Measurements from ENCODE around the gene ADAMTS15.
"Not testable (repeated sequence)": the region's sequence is repeated elsewhere in the genome, so short reads cannot be mapped to it uniquely, and the experiment has no call there.

ADAMTS15 gene

GRCh38 chr11:130438401-130439159 lies 9.9 kb upstream of the ADAMTS15 start:
- not testable (repeated sequence) for DNase-seq

- peak in 1 of 2 experiments; percentile 26 for DNase-seq
Observed at GRCh38 chr11:130439160-130439519, 9.3 kb upstream of the ADAMTS15 start.

DNA sequence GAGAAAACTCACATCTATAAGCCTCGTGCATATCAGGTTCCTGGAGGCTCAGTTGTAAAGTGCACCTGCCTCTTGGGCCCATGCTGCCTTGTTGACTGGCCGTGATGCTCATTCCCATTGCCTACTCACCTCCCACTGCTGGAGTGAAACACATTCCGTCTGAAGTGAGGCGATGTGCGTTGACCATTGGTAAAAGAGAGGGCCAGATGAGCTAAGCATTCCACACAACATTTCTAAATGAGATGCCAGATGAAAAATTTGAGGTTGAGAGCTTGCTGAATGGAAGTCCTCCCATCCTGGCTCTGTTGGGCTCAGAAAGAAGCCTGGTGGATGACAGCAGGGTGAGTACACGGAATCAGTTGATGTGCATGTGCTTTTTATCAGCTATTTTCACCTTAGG lies 8.6 kb upstream of the ADAMTS15 start:
- no peak for DNase-seq

DNA sequence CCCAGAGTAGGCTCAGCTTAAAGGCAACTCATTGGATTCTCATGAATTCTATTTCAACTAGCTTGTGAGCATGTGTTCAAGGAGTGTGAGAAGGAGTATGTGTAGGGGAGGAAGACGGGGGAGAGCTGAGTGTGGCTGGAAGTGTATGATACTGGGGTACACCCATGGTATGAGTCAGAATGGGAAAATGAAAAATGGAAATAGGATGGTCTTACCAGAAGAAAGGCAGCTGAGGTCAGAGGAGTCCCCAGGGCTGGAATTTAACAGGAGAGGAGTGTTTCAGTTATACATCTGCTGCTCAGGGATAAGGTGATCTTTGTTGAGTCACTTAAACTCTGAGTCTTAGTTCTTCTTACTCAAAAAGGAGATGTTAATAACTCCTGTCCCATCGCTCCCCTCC lies 6.7 kb upstream of the ADAMTS15 start:
- DNase-seq: no peak

- DNase-seq: no peak
Observed at GRCh38 chr11:130442737-130443136, 5.7 kb upstream of the ADAMTS15 start.

GRCh38 chr11:130445788-130446187 lies 2.7 kb upstream of the ADAMTS15 start:
- no peak for DNase-seq

GRCh38 chr11:130448039-130448415 lies 418 bp upstream of the ADAMTS15 start:
- DNase-seq: no peak

- DNase-seq: no peak
Observed at GRCh38 chr11:130449310-130449990, 1.0 kb downstream of the ADAMTS15 start.

DNA sequence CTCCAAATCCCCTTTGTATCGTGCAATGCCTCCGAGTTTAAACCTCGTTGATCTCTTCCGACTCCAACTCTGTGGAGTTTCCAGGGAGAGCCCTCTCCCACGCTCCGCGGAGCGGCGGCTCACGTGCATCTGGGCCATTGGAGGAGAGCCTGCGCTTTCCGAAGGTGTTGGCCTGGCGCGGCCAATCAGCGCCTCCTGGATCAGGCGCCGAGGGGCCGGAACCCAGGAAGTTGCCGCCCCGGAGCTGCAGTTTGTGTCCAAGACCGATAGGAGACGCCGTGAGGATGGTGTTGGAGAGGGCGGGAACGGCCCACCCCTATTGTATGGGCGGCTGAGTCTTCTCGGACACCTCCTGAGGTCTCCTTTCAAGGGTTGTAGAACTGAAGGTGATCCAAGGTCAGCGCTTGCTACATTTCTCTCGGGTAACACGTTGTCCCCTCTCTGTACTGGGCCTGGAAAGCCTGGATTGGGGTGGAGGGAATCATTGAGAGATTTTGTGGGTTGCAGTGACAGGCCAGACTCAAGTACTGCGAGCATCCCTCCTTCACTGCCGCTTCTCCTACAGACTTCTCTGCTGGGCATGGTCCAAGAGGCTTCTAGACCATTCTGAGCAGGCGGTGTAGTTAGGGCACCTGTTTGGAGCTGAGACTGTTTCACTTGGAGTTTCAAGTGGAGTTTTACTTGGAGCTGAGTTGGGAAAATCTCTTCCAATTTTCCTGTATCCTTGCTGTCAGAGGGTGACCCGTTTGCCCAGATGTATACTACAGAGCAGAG lies 1.7 kb downstream of the ADAMTS15 start:
- no peak for DNase-seq

- DNase-seq: no peak
Observed at GRCh38 chr11:130451231-130452019, 3.0 kb downstream of the ADAMTS15 start.

DNA sequence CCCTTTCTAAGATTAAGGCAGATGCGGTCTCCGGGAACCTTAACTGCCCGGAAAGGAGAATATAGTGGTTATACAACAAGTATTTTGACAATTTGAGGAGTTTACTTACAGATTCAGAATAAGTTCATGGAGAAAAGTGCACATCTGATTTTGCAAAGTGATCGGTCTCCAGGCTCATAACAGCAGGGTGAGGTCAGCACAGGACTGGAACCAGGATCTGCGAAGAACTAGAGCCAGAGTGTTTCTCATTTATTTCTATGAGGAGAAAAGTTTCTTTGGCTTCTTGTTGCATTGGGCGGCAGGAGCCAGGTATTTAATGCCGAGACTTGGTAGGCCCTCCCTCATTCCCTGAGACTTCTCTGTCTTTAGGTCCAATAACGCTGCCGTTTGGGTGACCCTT lies 3.7 kb downstream of the ADAMTS15 start:
- DNase-seq: no peak

- no peak for DNase-seq
Observed at GRCh38 chr11:130452940-130453339, 4.5 kb downstream of the ADAMTS15 start.

GRCh38 chr11:130454491-130455252 lies 6.2 kb downstream of the ADAMTS15 start:
- no peak for DNase-seq

DNA sequence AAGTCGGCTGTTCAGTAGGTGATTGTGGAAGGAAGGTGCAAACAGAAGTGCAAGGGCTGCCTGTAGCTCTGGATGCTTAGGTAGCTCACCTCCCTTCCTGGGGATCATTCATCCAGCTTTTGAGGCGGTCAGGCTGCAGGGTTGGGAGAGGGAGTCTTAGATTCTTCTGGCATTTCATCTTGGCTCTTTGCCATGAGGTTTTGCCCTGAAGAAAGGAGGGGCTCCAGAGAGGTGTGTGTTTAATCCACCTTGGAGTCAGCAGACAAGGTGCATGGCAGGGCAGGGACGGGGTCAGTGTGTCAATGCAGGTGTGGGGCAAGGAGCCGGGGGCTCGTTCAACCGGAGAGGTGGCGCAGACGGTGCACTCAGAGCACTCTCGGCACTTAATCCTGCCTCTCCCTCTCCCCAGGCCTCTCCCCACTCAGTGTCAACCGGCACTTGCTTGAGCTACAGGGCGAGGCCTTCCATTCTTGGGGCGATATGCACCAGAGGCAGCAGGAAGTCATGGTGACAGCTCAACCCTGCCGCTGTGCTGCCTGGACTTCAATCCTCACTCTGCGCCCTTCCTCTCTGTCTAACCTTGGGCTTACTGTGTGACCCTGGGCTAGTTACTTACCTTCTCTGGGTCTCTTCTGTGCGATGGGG lies 7.2 kb downstream of the ADAMTS15 start:
- no peak for DNase-seq

- no peak for DNase-seq
Observed at GRCh38 chr11:130456286-130456685, 7.8 kb downstream of the ADAMTS15 start.

GRCh38 chr11:130457623-130458409 lies 9.4 kb downstream of the ADAMTS15 start:
- DNase-seq: no peak

DNA sequence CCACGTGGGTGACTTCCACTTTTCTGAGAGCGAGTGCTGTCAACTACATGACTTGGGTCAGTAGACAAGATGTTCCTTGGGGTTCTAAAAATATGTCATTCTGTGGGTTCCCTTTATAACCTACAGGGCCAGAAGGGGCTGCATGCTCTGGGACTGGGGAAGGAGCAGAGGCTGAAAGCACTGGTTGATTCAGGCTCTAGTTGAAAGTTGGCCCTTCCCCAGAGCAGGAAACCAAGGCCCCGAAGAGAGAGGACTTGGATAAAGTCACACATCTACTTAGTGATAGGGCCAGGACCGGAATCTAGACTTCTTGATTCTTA lies 9.9 kb downstream of the ADAMTS15 start:
- no peak for DNase-seq

GRCh38 chr11:130459521-130459920 lies 11.1 kb downstream of the ADAMTS15 start:
- DNase-seq: no peak

DNA sequence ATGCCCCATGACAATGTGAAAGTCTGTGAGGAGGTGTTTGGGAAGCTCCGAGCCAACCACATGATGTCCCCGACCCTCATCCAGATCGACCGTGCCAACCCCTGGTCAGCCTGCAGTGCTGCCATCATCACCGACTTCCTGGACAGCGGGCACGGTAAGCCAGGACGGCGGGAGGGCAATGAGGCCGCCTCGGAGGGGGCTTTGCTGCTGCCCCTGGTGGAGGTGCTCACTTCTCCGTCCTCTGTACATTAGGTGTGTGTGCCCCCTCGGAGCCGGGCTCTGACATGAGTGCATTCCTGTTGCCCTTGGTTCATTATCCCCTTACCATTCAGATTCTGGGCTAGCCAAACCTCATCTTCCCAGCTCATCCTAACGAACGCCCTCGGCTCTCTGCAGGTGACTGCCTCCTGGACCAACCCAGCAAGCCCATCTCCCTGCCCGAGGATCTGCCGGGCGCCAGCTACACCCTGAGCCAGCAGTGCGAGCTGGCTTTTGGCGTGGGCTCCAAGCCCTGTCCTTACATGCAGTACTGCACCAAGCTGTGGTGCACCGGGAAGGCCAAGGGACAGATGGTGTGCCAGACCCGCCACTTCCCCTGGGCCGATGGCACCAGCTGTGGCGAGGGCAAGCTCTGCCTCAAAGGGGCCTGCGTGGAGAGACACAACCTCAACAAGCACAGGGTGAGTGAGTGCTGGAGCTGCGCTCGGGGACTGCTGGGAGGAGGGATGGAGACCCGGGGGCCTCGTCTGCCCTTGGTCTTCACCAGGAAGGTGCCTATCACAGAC lies 13.8 kb downstream of the ADAMTS15 start:
- no peak for DNase-seq

DNA sequence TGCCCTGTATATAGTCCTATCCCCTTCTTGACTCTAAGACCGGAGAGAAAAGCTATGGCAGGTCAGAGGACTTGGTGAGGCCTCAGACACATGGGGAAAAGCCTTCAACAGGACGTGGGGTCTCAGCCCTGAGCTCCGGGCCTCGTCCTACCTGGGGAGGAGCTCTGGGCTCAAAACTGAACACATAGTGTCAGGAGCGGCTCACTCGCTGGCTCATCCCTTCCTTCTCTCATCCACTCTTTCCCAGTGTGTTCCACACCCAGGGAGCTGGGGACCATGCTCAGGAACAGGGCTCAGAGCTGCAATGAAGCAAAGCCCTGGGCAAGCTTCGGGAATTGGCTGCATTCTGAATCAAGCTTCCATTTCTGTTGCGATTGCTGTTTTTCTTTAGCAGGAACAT lies 14.5 kb downstream of the ADAMTS15 start:
- no peak for DNase-seq

All from activated CD4-positive, alpha-beta T cell treated with anti-CD3 and anti-CD28 coated beads, Interleukin-2, amount 50 U/mL, for 48 hours (primary cell).